ENCODE results near the gene UPK3A. TPM values are rescaled to one million over a fixed set of nuclear protein-coding genes. Genes with fewer than 3 reads are reported as not detected.

UPK3A gene
- total and polyA plus RNA-seq, 2 of the 8 experiments (the other 6 are each of a cell fraction or from before 2014, with no cell fraction given), result 0.35 to 1.7 TPM

DNA sequence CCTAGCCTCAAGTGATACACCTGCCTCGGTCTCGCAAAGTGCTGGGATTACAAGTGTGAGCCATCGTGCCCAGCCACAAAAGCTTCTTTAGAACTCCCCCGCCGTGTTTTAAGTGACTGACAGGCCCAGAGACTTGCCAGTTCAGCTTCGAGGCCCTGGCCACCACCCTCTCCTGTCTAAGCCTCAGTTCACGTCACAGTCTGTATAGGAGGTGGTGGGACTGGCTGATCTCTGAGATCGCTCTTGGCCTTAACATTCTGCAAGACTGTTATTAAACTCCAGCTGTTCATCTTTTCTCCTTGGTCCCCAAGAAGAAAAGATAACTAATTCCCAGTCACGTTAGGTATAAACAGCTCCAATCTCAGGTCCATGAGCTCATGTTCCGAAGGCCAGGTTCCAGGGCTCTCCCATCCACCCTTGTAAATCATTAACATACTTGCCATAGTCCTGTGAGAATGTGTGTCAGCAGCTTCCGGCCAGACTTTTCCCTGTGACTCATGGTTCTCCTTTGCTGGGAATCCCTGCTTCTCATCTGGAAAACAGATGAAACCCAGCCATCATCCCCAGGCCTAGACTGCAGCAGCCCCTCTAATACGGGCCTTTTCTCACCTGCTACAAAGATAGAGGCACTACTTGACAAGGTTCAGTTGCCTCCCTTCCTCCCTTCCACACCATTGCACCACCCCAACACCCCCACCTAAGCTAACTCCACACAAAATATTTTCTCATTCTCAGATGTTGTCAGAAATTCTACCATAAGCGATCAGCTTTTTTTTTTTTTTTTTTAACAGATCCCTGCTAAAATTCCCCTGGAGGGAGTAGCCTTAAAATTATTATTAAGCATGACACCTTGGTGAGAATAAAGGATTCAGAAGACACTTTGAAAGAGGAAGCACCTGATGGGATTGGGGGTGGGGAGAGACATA lies 38.4 kb upstream of the UPK3A start (continued):
- TF ChIP-seq RNF2 (IDR thresholded peaks at IDR 0.05; ENCODE audit: borderline replicate concordance, low read depth, low read length, missing control alignments, poor library complexity, severe bottlenecking) (no peak), SP4 (IDR thresholded peaks at IDR 0.05; ENCODE audit: low read length) (no peak)
